ENCODE measurements around the gene CNTNAP4.

Gene CNTNAP4

DNA sequence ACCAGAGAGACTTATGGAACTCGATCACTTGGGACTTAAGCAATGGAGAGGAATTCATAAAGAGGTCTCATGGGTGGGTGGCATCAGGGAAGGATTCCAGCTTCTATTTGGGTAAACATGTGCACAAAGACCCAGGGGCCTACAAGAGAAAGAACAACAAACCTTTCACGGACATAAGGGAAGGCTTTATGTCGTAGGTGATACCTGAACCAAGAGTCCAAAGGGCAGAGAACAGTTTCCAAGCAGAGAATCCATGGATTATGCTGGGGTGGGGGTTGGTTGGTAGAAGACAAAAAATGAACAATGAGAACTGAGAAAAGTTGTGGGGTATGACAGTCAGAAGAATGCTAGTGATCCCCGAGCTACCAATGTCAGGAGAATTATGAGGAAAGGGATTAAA is 119.8 kb downstream of the CNTNAP4 start:
- no peak overlapping the region for H2BK5ac ChIP-seq (ENCODE audit: low read length)
- DNase-seq (ENCODE audit: low spot score): no peak
- no peak overlapping the region for H2BK12ac ChIP-seq (ENCODE audit: low read length)
- H2AK5ac ChIP-seq (ENCODE audit: low read depth, low read length): no peak overlapping the region
- H3K27ac ChIP-seq (replicated peaks; ENCODE audit: low read length): no peak overlapping the region
- no CpG with 5 or more reads among the region's 4 CpGs for WGBS, 2 donors (ENCODE audit: extremely low coverage in 2 of 2, insufficient read length in 2 of 2, insufficient replicate concordance in 1 of 2)
- no peaks in the 10 kb centered on the region for H3K27me3 ChIP-seq (ENCODE audit: control insufficient read depth in 3 of 3, insufficient read depth in 3 of 3, low read depth in 1 of 3, low read length in 3 of 3)
- H3K14ac ChIP-seq (ENCODE audit: low read length): no peak overlapping the region
- H4K8ac ChIP-seq (ENCODE audit: low read depth, low read length): no peak overlapping the region
- no peak overlapping the region for H3K9ac ChIP-seq (ENCODE audit: low read depth, low read length, poor library complexity)
- H3K4me1 ChIP-seq (ENCODE audit: control insufficient read depth in 2 of 2, insufficient read depth in 1 of 2, low read depth in 1 of 2, low read length in 2 of 2): no peaks in the 10 kb centered on the region
- no peaks in the 10 kb centered on the region for H3K79me1 ChIP-seq (ENCODE audit: low read depth, low read length)
- no peak overlapping the region for H2BK120ac ChIP-seq (ENCODE audit: low read depth, low read length)
- H4K91ac ChIP-seq (ENCODE audit: low read depth, low read length, poor library complexity): no peak overlapping the region
- H3K36me3 ChIP-seq (replicated peaks in 1 of 2; ENCODE audit: control insufficient read depth in 2 of 2, insufficient read depth in 2 of 2, low read length in 2 of 2): no peaks in the 10 kb centered on the region
- no peak overlapping the region for H3K4ac ChIP-seq (ENCODE audit: low read length)
- no peak overlapping the region for H3K4me2 ChIP-seq (ENCODE audit: insufficient read depth, low read length, poor library complexity, severe bottlenecking)
- no peak overlapping the region for H2AFZ ChIP-seq (ENCODE audit: low read length)
- H3K4me3 ChIP-seq (ENCODE audit: low read length in 2 of 2): no peak overlapping the region
- H3K23ac ChIP-seq (ENCODE audit: low read depth, low read length, poor library complexity): no peak overlapping the region
- no peaks in the 10 kb centered on the region for H3K9me3 ChIP-seq (replicated peaks in 1 of 2; ENCODE audit: control insufficient read depth in 2 of 2, insufficient read depth in 1 of 2, low read depth in 1 of 2, low read length in 2 of 2)
- H3K18ac ChIP-seq (ENCODE audit: low read length): no peak overlapping the region
- H2BK15ac ChIP-seq (ENCODE audit: low read length): no peak overlapping the region

- Histone ChIP-seq H3K18ac (ENCODE audit: low read length) (no peak overlapping the region), H3K14ac (ENCODE audit: low read length) (no peak overlapping the region)
- whole genome bisulfite sequencing, 2 donors (ENCODE audit: extremely low coverage in 2 of 2, insufficient read length in 2 of 2, insufficient replicate concordance in 1 of 2): no CpG with 5 or more reads among the region's 1 CpG
Measured at GRCh38 chr16:76409706-76410105, 132.5 kb downstream of the CNTNAP4 start.

DNA sequence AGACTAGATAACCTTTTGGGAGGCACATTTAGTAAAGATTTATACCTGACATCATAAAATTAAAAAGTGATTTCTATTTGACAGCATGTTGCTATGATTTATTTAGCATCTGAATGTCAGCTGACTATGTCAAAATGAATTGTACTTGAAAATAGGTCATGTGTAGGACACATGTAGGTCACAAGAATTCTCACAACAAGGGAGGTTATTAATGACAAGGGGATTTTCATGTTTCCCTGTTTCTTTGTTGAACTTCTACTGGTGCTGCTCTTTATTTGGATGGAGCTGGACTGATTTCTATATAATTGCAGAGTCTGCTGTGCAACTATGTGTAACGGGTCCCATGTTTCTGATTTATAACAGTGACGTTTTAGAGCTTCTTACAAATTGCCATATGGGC is 144.4 kb downstream of the CNTNAP4 start:
- Histone ChIP-seq H3K23ac (ENCODE audit: low read depth, low read length, poor library complexity) (no peak overlapping the region), H4K8ac (ENCODE audit: low read depth, low read length) (no peak overlapping the region), H3K9ac (ENCODE audit: low read depth, low read length, poor library complexity) (no peak overlapping the region), H3K36me3 (replicated peaks in 1 of 2; ENCODE audit: control insufficient read depth in 2 of 2, insufficient read depth in 2 of 2, low read length in 2 of 2) (no peaks in the 10 kb centered on the region), H2BK120ac (ENCODE audit: low read depth, low read length) (no peak overlapping the region), H3K79me1 (ENCODE audit: low read depth, low read length) (no peaks in the 10 kb centered on the region), H4K91ac (ENCODE audit: low read depth, low read length, poor library complexity) (no peak overlapping the region), H3K14ac (ENCODE audit: low read length) (no peak overlapping the region), H2BK15ac (ENCODE audit: low read length) (no peak overlapping the region), H2BK12ac (ENCODE audit: low read length) (no peak overlapping the region), H3K4me3 (ENCODE audit: low read length in 2 of 2) (no peak overlapping the region), H2AFZ (ENCODE audit: low read length) (no peak overlapping the region), H3K27ac (replicated peaks; ENCODE audit: low read length) (no peak overlapping the region), H2BK5ac (ENCODE audit: low read length) (no peak overlapping the region), H3K4me2 (ENCODE audit: insufficient read depth, low read length, poor library complexity, severe bottlenecking) (no peak overlapping the region), H3K18ac (ENCODE audit: low read length) (no peak overlapping the region), H3K4ac (ENCODE audit: low read length) (no peak overlapping the region), H3K9me3 (replicated peaks in 1 of 2; ENCODE audit: control insufficient read depth in 2 of 2, insufficient read depth in 1 of 2, low read depth in 1 of 2, low read length in 2 of 2) (no peaks in the 10 kb centered on the region), H2AK5ac (ENCODE audit: low read depth, low read length) (no peak overlapping the region), H3K27me3 (ENCODE audit: control insufficient read depth in 3 of 3, insufficient read depth in 3 of 3, low read depth in 1 of 3, low read length in 3 of 3) (no peaks in the 10 kb centered on the region), H3K4me1 (ENCODE audit: control insufficient read depth in 2 of 2, insufficient read depth in 1 of 2, low read depth in 1 of 2, low read length in 2 of 2) (no peaks in the 10 kb centered on the region)
- WGBS, 2 donors (ENCODE audit: extremely low coverage in 2 of 2, insufficient read length in 2 of 2, insufficient replicate concordance in 1 of 2): no CpG with 5 or more reads among the region's 2 CpGs
- no peak for DNase-seq (ENCODE audit: low spot score)

More at GRCh38 chr16:76409706-76410105, 132.5 kb downstream of the CNTNAP4 start:
- Histone ChIP-seq H2BK5ac (ENCODE audit: low read length) (no peak overlapping the region), H4K8ac (ENCODE audit: low read depth, low read length) (no peak overlapping the region), H3K23ac (ENCODE audit: low read depth, low read length, poor library complexity) (no peak overlapping the region), H3K4me3 (ENCODE audit: low read length in 2 of 2) (no peak overlapping the region), H2BK15ac (ENCODE audit: low read length) (no peak overlapping the region), H3K36me3 (replicated peaks in 1 of 2; ENCODE audit: control insufficient read depth in 2 of 2, insufficient read depth in 2 of 2, low read length in 2 of 2) (no peaks in the 10 kb centered on the region), H3K4me2 (ENCODE audit: insufficient read depth, low read length, poor library complexity, severe bottlenecking) (no peak overlapping the region), H2BK12ac (ENCODE audit: low read length) (no peak overlapping the region), H3K9me3 (replicated peaks in 1 of 2; ENCODE audit: control insufficient read depth in 2 of 2, insufficient read depth in 1 of 2, low read depth in 1 of 2, low read length in 2 of 2) (no peaks in the 10 kb centered on the region), H3K9ac (ENCODE audit: low read depth, low read length, poor library complexity) (no peak overlapping the region), H2BK120ac (ENCODE audit: low read depth, low read length) (no peak overlapping the region), H3K27me3 (ENCODE audit: control insufficient read depth in 3 of 3, insufficient read depth in 3 of 3, low read depth in 1 of 3, low read length in 3 of 3) (no peaks in the 10 kb centered on the region), H3K4ac (ENCODE audit: low read length) (no peak overlapping the region), H3K27ac (replicated peaks; ENCODE audit: low read length) (no peak overlapping the region), H2AK5ac (ENCODE audit: low read depth, low read length) (no peak overlapping the region), H4K91ac (ENCODE audit: low read depth, low read length, poor library complexity) (no peak overlapping the region), H3K4me1 (ENCODE audit: control insufficient read depth in 2 of 2, insufficient read depth in 1 of 2, low read depth in 1 of 2, low read length in 2 of 2) (no peaks in the 10 kb centered on the region), H3K79me1 (ENCODE audit: low read depth, low read length) (no peaks in the 10 kb centered on the region), H2AFZ (ENCODE audit: low read length) (no peak overlapping the region)
- DNase-seq (ENCODE audit: low spot score): no peak

GRCh38 chr16:76428858-76429257 is 151.7 kb downstream of the CNTNAP4 start:
- H2BK5ac ChIP-seq (ENCODE audit: low read length): no peak overlapping the region
- H3K36me3 ChIP-seq (replicated peaks in 1 of 2; ENCODE audit: control insufficient read depth in 2 of 2, insufficient read depth in 2 of 2, low read length in 2 of 2): no peaks in the 10 kb centered on the region

More at GRCh38 chr16:76428858-76429257, 151.7 kb downstream of the CNTNAP4 start:
- Histone ChIP-seq H3K27me3 (ENCODE audit: control insufficient read depth in 3 of 3, insufficient read depth in 3 of 3, low read depth in 1 of 3, low read length in 3 of 3) (no peaks in the 10 kb centered on the region), H3K79me1 (ENCODE audit: low read depth, low read length) (no peaks in the 10 kb centered on the region), H3K9ac (ENCODE audit: low read depth, low read length, poor library complexity) (no peak overlapping the region), H2AFZ (ENCODE audit: low read length) (no peak overlapping the region), H3K18ac (ENCODE audit: low read length) (no peak overlapping the region), H3K4me1 (ENCODE audit: control insufficient read depth in 2 of 2, insufficient read depth in 1 of 2, low read depth in 1 of 2, low read length in 2 of 2) (no peaks in the 10 kb centered on the region), H3K23ac (ENCODE audit: low read depth, low read length, poor library complexity) (no peak overlapping the region), H3K14ac (ENCODE audit: low read length) (no peak overlapping the region), H2AK5ac (ENCODE audit: low read depth, low read length) (no peak overlapping the region), H3K4me3 (ENCODE audit: low read length in 2 of 2) (no peak overlapping the region), H2BK15ac (ENCODE audit: low read length) (no peak overlapping the region), H3K4me2 (ENCODE audit: insufficient read depth, low read length, poor library complexity, severe bottlenecking) (no peak overlapping the region), H4K91ac (ENCODE audit: low read depth, low read length, poor library complexity) (no peak overlapping the region), H4K8ac (ENCODE audit: low read depth, low read length) (no peak overlapping the region), H2BK12ac (ENCODE audit: low read length) (no peak overlapping the region), H3K27ac (replicated peaks; ENCODE audit: low read length) (no peak overlapping the region), H2BK120ac (ENCODE audit: low read depth, low read length) (no peak overlapping the region), H3K9me3 (replicated peaks in 1 of 2; ENCODE audit: control insufficient read depth in 2 of 2, insufficient read depth in 1 of 2, low read depth in 1 of 2, low read length in 2 of 2) (no peaks in the 10 kb centered on the region), H3K4ac (ENCODE audit: low read length) (no peak overlapping the region)
- no CpG with 5 or more reads among the region's 5 CpGs for WGBS, 2 donors (ENCODE audit: extremely low coverage in 2 of 2, insufficient read length in 2 of 2, insufficient replicate concordance in 1 of 2)
- no peak for DNase-seq (ENCODE audit: low spot score)

Data from neuronal stem cell (in vitro differentiated cells).